ENCODE data around the gene TDRD5.
"Not testable (repeated sequence)": the region's sequence is repeated elsewhere in the genome, so short reads cannot be mapped to it uniquely, and the experiment has no call there.

Gene TDRD5

DNA sequence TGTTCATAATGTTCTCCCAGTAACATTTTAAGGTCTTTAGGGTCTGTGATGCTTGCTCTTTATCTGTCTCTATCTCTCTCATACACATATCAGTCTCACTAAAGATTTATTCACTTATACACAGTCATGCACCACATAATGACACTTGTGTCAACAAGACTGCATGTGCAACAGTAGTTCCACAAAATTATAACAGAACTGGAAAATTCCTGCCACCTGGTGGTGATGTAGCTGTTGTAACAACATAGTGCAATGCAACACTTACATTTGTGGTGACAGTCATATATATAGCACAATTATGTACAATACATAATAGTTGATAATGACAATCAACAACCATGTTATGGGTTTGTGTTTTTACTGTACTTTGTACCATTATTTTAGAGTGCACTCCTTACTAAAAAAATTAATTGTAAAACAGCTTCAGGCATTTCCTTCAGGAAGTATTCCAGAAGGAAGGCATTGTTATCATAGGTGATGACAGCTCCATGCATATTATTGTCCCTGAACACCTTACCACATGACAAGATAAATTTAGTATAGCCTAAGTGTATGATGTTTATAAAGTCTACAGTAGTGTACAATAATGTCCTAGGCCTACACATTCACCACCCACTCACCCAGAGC lies 8.1 kb downstream of the TDRD5 start:
- peak; percentile 46 for DNase-seq (ENCODE audit: low spot score)

DNA sequence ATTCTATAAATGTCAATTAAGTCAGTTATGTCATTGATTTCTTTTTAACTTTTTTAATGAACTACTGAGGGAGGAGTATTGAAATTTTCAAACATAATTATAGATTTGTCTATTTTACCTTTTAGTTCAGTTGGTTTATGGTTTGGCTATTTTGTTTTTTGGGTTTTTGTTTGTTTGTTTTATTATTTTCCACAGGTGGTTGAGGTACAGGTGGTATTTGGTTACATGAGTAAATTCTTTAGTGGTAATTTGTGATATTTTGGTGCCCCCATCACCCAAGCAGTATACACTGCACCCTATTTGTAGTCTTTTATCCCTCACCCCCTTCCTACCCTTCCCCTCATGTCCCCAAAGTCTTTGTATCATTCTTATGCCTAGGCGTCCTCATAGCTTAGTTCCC lies 9.5 kb downstream of the TDRD5 start:
- no peak for DNase-seq (ENCODE audit: low spot score)

DNA sequence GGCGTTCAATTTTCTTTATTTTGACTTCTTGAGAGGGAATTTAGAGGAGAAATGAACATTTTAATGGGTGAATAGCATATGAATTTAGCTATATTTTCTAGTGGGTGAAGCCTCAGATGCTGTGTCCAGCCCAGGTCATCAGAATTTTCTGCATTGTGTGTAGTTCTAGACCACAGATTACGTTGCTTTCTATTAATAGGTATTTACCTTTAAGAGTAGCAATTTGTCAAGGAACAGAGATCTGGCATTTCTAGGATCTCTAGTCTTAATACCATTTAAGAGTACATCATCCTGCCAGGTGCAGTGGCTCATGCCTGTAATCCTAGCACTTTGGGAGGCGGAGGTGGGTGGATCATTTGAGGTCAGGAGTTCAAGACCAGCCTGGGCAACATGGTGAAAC lies 20.7 kb downstream of the TDRD5 start:
- no peak for DNase-seq (ENCODE audit: low spot score)

DNA sequence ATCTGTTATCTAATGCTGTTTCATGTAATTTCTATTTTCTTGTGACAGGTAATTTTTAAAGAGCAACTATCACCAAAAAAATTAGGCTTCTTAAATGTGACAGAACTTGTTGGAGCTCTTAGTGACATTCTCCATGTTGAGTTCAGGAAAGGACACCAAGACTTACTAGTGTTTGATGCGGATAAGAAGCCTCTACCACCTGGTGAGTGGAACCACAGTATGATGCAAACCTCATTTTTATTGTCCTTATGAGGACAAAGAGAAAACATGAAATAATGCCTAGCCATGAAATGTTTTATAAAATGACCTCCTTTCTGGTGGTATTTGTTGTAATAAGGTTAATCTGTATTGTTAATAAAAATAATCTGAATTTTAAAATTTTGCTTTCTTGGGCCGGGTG lies 39.1 kb downstream of the TDRD5 start:
- no peak for DNase-seq (ENCODE audit: low spot score)

DNA sequence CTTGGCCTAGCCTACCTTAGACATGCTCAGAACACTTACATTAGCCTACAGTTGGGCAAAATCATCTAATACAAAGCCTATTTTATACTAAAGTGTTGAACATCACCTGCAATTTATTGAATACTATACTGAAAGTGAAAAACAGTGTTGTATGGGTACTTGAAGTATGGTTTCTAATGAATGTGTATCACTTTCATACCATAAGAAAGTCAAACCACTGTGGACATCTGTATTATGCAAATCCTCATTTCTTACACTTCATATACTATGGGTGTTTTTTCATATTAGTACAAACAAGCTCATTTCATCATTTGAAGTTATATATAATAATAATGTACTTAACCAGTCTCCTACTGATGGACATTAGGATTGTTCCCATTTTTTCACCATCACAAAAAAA lies 41.2 kb downstream of the TDRD5 start:
- DNase-seq (ENCODE audit: low spot score), result no peak

DNA sequence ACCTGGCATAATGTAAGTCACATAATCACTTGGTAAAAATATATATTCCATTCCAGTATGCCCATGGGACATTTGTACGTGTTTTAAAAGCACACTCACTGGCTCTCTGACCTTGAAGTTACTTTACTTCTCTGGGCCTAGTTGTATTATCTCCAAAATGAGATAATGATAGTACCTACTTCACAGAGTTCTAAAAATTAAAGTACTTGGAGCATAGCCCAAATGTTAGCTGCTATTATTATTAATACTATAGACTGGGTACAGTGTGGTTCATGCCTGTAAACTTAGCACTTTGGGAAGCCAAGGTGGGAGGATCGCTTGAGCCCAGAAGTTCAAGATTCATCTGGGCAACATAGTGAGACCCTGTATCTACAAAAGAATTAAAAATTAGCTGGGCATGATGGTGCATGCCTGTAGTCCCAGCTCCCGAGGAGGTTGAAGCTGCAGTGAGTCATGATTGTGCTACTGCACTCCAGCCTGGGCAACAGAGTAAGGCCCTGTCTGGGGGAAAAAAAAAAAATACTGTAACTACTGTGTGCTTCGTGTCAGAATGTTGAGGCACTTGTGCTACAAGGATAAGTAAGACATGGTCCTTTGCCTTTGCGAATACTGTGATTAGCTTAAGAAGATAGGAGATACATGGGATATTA lies 45.7 kb downstream of the TDRD5 start:
- no peak for DNase-seq (ENCODE audit: low spot score)

DNA sequence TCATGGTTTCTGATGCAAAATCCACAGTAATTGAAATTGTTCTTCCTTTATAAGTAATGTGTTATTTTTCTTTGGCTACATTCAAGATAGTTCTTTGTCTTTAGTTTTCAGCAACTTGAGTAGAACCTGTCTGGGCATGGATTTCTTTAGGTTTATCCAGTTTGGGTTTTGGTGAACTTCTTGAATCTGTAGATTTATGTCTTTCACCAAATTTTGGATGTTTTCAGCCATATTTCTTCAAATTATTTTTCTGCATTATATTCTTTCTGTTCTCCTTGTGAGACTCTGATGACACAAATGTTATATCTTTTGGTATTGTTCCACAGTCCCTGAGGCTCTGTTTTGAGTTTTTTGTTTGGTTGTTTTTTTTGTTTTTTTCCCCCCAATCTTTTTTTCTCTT lies 69.4 kb downstream of the TDRD5 start:
- DNase-seq (ENCODE audit: low spot score), result no peak

DNA sequence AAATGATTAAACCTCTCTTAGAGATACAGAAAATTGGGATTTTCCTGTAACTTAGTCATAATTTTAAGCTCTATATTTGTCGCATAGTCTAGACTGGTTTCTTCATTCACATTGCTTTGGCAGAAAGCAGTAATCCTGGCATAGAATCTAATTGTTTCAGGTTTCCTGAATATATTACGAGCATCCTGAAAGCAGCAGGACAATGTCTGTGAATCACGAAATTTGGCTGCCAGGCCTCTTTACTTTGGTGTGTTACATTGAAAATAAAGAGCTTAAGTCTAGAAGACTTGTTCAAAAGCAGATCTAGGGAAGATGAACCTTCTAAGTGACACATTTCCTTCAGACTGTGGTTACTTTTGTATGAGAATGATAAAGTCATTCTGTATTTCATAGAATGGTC lies 72.2 kb downstream of the TDRD5 start:
- no peak for DNase-seq (ENCODE audit: low spot score)

DNA sequence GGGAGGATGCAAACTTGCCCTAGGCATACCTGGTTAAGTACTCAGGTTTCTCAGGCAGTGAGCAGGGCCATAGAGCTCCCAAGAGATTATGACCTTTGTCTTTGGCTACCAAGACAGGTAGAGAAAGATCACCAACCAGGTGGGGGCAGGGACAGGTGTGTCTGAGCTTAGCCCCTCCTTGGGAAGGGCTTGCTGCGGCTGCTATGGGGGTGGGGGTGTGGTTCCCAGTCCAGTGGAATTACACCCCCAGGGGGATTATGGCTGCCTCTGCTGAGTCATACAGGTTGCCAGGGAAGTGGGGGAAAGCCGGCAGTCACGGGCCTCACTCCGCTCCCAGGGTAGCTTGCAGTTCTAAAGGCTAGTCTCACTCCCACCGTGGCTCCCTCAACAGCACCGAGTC lies 86.2 kb downstream of the TDRD5 start:
- no peak for DNase-seq (ENCODE audit: low spot score)

DNA sequence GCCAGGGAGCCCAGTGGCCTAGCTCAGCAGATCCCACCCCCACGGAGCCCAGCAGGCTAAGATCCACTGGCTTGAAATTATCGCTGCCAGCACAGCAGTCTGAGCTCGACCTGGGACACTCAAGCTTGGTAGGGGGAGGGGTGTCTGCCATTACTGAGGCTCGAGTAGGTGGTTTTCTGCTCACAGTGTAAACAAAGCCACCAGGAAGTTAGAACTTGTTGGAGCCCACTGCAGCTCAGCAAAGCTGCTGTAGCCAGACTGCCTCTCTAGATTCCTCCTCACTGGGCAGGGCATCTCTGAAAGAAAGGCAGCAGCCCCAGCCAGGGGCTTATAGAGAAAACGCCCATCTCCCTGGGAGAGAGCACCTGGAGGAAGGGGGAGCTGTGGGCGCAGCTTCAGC lies 102.9 kb downstream of the TDRD5 start:
- DNase-seq (ENCODE audit: low spot score), result not testable (repeated sequence)

DNA sequence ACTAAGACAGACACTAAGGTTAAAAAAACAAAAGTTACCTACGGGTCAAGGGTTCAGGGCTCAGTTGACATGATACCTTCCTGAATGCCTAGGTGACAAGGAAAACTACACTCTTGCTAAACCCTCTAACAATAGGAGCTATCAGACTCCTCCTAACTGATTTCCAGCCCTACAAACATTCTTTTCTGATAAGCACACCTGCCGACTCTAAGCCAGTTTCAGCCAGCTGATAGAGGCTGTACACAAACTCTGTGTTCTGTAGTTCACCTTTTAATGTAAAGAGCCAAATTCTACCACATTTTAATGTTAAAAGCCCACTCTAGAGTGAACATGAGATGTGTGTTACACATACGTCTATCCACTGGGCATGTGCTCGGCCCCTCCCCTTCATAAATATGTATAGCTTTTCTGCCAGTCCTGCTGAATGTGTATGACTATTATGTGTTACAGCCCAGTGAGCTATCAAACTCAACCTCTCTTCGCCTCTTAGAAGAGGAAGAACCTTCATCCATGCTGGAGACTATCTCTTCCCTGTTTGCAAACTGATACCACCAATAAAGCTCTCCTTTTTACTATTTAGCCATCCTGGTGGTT lies 111.4 kb downstream of the TDRD5 start:
- DNase-seq (ENCODE audit: low spot score), result no peak

DNA sequence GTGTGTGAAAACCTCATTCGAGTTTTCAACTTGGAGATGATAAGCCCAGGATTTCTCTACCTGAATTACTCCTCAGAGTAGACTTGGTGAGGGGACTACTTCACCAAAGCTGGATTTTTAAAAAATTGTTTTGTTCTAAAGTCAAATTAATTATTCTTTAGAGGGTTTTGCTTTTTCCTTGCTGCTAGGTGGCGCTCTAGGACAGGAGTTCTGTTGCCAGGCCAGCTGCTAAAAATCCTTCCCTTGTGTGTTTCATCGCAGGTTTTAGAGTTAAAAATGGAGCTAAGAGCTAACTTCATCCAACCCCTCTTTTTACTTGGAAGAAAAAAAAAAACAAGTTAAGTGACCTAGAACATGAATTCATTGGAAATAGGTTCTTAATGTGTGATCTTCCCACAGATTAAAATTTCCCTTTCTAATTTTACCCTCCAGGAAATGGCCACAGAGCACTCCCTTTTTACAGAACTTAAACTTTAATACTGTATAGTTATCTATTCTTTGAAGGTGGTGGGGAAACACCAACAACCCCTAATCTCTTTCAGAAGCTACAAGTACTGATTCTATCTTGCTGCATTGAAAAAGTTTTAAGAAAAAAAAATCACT lies 114.8 kb downstream of the TDRD5 start:
- DNase-seq (ENCODE audit: low spot score), result peak; percentile 25

DNA sequence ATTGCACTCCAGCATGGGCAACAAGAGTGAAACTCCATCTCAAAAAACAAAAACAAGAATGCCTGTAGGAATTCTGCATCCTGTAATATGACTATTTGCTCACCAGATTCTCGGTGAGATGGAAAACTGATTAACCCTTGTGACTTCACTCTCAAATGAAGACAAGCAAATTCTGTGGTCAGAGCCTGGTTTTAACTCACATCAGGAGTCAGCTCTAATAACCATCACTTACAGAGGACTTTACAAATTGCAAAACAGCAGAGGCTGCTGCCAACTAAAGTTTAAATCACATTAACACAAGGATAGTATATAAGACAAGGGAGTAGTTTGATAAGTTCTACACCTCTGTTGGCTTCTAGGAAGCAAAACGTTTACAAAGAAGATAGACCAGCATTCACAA lies 115.8 kb downstream of the TDRD5 start:
- no peak for DNase-seq (ENCODE audit: low spot score)

DNA sequence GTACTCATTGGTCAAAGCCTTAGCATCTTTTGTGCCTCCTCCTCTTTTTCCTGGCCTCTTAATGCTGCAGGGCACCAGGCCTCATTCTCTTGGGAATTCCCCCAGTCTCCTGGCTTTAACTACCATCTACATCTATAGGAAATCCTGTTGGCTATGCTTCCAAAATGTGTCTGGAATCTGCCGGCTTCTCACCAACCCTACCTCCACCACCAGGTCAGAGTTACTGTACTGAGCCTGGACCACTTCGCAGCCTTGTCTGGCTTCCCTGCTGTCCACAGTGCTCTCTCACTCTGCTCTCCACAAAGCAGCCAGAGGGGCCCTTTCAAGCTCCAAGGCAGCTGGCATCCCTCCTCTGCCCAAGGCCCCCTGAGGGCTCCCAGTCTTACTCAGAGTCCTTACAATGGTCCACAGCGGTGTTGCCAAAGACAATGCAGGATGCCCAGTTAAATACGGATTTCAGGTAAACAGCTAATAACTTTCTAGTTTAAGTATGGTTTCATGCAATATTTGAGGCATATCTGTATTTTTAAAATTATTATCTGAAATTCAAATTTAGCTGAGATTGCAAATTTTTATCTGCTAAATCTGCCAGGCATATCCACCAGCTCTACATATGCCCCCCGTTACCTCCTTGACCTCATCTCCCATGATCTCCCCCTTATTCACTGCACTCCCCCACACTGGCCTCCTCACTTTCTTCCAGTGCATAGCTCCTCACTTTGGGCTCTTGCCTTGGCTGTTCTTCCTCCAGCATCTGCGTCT lies 117.0 kb downstream of the TDRD5 start:
- no peak for DNase-seq (ENCODE audit: low spot score)

DNA sequence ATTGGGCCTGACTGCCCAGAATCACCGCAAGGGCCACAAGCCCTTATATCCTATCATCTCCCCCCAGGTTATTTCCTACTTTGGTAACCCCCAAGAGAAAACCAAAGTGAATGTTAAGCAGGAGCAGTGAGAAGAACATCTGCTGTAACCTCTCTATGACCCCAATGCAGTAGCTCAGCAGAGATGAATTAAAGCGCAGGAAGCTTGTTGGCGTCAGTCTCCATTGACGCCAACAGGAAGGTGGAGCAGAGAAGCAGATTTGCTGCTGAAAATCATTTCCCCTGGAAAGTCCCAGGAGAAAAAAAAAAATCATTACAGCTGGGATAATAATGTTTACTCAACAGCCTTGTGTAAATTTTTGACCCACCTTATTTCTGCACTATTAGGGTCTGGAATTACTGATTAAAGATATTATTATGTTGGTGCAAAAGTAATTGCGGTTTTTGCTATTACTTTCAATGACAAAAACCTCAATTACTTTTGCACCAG lies 118.3 kb downstream of the TDRD5 start:
- no peak for DNase-seq (ENCODE audit: low spot score)

DNA sequence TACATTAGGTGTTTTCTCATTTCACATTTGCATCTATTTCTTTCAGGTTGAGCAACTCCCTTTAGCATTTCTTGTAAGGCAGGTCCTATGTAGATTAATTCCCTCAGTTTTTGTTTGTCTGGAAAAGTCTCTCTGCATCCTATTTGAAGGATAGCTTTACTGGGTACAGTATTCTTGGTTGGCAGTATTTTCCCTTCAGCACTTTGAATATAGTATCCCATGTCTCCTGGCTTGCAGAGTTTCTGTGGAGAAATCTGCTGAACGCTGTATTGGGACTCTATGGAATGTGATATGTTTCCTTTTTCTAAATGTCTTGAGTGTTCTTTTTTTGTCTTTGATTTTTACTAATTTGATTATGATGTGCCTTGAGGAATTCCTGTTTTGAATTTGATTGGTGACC lies 122.5 kb downstream of the TDRD5 start:
- no peak for DNase-seq (ENCODE audit: low spot score)

DNA sequence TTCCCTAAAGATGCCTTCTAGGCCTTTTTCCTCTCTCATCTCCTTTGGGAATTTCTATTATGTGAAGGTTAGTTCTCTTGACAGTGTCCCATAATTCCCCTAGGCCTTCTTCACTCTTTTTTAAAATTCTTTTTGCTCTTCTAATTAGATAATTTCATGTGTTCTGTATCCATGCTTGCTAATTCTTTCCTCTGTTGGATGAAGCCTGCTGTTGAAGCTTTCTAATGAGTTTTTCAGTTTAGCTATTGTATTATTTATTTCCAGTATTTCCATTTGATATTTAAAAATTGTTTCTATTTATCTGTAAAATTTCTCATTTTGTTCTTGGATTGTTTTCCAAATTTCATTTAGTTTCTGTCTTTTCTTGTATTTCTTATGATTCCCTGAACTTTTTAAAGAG lies 123.0 kb downstream of the TDRD5 start:
- DNase-seq (ENCODE audit: low spot score), result no peak

DNA sequence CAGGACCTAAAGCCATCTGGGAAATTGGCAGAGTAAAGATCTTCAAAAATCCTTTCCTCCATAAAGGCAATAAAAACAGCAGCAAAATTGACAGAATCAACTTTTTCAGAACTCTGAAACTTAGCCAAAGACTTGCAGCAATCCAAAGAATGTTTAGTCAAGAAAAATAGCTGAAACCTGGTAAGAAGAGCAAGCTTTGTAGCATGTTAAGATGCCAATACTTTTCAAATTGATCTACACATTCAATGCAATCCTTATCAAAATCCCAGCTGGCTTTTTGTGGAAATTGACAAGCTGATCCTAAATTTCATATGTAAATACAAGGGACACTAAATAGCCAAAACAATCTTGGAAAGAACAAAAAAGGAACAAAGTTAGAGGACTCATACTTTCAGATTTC lies 127.6 kb downstream of the TDRD5 start:
- DNase-seq (ENCODE audit: low spot score), result no peak

DNA sequence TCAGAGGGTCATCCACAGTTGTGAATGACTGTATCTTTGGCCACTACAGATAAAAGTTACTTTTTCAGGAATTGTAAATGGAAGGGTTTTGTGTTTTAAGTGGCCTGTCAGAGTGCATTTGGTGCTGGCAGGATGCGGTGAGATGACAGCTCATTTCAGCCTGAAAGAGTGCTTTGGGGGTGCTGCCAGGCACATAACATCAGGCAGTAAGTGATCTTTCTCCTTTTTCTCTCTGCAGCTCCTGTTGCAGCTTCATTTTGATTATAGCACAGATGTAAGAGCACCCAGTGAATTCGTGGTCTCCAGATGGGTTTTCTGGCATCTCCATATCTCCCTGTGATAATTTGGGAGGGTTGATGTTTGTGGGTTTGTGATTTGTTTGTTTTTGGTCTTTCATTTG lies 136.6 kb downstream of the TDRD5 start:
- no peak for DNase-seq (ENCODE audit: low spot score)

DNA sequence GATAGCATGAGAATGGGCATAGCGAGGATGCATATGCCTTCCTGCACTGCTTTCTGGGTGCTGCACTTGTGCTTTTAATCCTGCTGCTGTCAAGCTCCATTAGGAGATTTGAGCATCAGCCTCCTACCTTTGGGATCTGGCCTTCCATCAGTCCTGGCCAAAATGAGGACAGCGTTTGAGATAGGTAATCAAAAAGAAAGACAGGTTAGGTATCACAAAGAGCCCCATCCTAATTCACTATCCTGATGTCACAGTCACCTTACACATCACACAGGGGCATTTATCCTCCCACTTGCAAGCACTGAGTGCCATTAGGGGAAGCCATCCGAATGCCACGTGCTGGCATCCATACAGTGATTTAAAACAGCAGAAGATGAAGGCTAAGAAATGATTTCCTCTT lies 138.2 kb downstream of the TDRD5 start:
- no peak for DNase-seq (ENCODE audit: low spot score)

DNA sequence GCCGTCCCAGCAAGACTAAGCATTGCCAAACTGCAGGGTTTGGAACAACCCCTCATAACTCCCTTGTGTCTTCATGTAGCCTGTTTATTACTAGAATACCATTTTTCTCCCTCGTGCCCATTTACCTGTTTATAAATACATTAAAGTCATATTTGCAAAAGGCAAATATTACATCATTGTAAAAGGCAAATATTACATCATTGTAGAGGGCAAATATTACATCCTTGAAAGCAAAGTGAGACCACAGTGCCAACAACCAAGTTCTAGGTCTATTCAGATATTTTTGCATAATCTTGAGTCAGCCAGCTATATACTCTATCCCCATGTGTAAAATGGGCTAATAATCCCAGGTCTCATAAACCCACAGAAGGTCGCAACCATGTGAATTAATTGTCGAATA lies 140.0 kb downstream of the TDRD5 start:
- DNase-seq (ENCODE audit: low spot score), result no peak
